ENCODE measurements around the gene YIF1A.
A peak's percentile ranks its signal among the peaks of the same experiment; 100 is the strongest.

DNA sequence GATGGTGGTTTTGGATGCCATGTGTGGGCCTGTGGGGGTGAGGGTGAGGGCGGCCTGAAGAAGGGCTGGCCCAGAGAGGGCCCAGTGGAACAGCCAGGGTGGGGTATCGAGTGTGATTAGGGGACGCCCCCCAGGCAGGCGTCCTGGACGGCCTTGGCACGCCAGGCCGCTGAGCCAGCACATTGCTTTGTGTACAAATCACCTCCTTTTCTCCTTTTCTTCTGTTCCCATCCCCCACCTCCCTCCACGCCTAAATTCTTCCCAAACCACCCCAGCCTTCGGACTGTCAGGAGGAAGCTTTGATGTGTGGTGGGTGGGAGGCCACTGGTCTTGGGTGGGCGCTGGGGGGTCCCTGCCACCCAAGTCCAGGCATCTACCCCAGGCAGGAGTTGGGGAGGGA lies 35.7 kb upstream of the YIF1A start:
- TF ChIP-seq HDAC2 (IDR thresholded peaks at IDR 0.05) (no peak), ZFP36 (IDR thresholded peaks at IDR 0.05; ENCODE audit: borderline replicate concordance, partially characterized antibody) (no peak), POLR2AphosphoS2 (conservative IDR thresholded peaks at IDR 0.05; ENCODE audit: low read length) (no peak), MAFK (IDR thresholded peaks at IDR 0.05; ENCODE audit: partially characterized antibody) (peak; percentile 50), POLR2A (IDR thresholded peaks at IDR 0.05; ENCODE audit: low read length) (no peak), GATA3 (IDR thresholded peaks at IDR 0.05; ENCODE audit: borderline replicate concordance) (no peak)
- TF ChIP-seq, protein P1, sequence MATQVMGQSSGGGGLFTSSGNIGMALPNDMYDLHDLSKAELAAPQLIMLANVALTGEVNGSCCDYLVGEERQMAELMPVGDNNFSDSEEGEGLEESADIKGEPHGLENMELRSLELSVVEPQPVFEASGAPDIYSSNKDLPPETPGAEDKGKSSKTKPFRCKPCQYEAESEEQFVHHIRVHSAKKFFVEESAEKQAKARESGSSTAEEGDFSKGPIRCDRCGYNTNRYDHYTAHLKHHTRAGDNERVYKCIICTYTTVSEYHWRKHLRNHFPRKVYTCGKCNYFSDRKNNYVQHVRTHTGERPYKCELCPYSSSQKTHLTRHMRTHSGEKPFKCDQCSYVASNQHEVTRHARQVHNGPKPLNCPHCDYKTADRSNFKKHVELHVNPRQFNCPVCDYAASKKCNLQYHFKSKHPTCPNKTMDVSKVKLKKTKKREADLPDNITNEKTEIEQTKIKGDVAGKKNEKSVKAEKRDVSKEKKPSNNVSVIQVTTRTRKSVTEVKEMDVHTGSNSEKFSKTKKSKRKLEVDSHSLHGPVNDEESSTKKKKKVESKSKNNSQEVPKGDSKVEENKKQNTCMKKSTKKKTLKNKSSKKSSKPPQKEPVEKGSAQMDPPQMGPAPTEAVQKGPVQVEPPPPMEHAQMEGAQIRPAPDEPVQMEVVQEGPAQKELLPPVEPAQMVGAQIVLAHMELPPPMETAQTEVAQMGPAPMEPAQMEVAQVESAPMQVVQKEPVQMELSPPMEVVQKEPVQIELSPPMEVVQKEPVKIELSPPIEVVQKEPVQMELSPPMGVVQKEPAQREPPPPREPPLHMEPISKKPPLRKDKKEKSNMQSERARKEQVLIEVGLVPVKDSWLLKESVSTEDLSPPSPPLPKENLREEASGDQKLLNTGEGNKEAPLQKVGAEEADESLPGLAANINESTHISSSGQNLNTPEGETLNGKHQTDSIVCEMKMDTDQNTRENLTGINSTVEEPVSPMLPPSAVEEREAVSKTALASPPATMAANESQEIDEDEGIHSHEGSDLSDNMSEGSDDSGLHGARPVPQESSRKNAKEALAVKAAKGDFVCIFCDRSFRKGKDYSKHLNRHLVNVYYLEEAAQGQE (IDR thresholded peaks at IDR 0.05): no peak
- TF ChIP-seq, protein P2, sequence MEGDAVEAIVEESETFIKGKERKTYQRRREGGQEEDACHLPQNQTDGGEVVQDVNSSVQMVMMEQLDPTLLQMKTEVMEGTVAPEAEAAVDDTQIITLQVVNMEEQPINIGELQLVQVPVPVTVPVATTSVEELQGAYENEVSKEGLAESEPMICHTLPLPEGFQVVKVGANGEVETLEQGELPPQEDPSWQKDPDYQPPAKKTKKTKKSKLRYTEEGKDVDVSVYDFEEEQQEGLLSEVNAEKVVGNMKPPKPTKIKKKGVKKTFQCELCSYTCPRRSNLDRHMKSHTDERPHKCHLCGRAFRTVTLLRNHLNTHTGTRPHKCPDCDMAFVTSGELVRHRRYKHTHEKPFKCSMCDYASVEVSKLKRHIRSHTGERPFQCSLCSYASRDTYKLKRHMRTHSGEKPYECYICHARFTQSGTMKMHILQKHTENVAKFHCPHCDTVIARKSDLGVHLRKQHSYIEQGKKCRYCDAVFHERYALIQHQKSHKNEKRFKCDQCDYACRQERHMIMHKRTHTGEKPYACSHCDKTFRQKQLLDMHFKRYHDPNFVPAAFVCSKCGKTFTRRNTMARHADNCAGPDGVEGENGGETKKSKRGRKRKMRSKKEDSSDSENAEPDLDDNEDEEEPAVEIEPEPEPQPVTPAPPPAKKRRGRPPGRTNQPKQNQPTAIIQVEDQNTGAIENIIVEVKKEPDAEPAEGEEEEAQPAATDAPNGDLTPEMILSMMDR (IDR thresholded peaks at IDR 0.05): no peak
